ENCODE measurements around the gene SLC23A3.

DNA sequence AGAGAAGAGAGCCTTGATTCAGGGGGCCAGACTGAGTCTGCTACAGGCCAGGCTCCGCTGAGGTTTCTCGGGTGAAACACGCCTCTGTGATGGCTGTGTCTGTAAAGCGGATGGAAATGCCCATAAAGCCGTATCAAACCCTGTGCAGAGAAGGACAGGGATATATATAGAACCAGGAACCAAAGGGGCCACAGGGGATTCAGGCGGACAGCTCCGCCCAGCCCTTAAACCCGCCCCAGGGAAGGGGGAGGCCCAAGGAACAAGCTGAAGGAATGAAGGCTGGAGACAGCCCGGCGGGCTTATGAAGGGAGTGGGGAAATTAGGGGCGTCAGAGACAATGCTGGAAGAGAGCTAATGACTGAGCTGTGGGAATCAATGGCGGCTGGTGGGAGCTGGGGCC lies 51.3 kb downstream of the SLC23A3 start:
- TF ChIP-seq, protein P1, sequence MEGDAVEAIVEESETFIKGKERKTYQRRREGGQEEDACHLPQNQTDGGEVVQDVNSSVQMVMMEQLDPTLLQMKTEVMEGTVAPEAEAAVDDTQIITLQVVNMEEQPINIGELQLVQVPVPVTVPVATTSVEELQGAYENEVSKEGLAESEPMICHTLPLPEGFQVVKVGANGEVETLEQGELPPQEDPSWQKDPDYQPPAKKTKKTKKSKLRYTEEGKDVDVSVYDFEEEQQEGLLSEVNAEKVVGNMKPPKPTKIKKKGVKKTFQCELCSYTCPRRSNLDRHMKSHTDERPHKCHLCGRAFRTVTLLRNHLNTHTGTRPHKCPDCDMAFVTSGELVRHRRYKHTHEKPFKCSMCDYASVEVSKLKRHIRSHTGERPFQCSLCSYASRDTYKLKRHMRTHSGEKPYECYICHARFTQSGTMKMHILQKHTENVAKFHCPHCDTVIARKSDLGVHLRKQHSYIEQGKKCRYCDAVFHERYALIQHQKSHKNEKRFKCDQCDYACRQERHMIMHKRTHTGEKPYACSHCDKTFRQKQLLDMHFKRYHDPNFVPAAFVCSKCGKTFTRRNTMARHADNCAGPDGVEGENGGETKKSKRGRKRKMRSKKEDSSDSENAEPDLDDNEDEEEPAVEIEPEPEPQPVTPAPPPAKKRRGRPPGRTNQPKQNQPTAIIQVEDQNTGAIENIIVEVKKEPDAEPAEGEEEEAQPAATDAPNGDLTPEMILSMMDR (IDR thresholded peaks at IDR 0.05): no peak
- no peak for TF ChIP-seq POLR2A (IDR thresholded peaks at IDR 0.05)
